Activated CD4-positive, CD25-positive, alpha-beta regulatory T cell (primary cell): ENCODE results near the gene HP1BP3.
A peak's percentile ranks its signal among the peaks of the same experiment; 100 is the strongest.

Experiments used
- DNase-seq, 4 experiments: peaks; one replicate each; lab custom pipeline; 2025; lab: John Stamatoyannopoulos, UW

HP1BP3 gene

DNA sequence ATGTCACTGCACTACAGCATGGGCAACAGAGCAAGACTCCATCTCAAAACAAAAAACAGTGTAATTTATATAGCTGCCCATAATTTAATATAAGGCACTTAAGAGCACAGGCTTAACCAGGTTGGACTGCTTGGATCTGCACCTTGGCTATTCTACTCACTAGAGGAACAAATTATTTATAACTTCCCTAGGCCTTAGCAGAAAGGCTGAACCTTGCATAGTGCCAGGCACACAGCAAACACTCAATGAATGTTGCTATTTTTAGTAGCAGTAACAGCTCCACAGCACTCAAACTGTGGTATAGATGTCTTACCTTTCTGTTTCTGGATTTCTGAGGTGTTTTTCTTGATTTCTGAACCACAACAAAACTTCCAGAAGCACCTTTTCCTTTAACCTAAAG lies 19.8 kb downstream of the HP1BP3 start:
- DNase-seq: no peak

DNA sequence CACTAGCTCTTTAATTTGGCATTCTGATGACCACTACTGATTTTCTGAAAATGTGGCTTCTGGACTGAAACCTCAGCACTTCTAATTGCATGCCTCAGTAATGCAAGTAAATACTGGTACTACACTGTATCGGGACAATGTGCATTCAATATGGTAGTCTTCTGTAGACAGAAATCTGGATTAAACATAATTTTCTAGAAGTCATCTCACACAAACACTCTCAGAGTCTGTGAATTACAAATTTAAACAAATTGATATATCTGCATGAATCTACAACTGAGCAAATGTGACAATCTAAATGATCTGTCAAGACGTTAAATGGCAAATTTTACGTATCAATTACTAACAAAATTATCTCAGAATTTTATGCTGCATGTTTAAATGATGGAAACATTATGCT lies 23.7 kb downstream of the HP1BP3 start:
- no peak for DNase-seq

GRCh38 chr1:20760322-20760721 lies 26.8 kb downstream of the HP1BP3 start:
- DNase-seq: no peak

DNA sequence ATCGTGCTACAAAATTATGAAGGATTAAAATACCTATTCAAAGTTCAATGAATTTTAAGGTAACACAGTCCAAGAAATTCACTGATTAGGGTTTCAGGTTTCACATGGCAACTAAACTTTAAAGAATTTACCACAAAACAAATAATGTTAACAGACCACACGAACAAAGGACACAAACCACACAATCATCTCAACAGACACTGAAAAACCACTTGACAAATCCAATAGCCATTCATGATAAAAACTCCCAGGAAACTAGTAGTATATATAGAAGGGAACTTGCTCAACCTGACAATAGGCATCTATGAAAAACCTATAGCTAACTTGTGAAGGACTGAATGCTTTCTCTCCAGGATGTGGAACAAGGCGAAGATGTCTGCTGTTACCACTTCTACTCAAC lies 33.5 kb downstream of the HP1BP3 start:
- no peak for DNase-seq

DNA sequence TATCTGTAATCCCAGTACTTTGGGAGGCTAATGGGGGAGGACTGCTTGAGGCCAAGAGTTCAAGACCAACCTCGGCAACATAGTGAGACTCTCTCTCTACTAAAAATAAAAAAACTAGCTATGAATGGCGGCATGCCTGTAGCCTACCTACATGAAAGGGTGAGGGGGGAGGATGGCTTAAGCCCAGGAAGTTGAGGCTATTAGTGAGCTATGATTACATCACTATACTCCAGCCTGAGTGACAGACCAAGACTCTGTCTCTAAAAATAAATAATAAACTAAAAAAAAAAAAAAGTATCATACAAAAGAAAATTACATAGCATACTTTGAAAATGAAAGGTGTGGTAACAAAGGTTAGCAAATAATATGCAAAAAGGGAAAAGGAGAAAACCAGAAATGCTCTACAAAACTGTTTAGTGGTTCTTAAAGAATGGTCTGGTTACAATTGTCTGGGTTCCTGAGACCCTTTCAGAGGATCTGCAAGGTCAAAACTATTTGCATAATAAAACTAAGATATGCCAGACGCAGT lies 35.6 kb downstream of the HP1BP3 start:
- no peak for DNase-seq

GRCh38 chr1:20742671-20743070 lies 44.4 kb downstream of the HP1BP3 start:
- no peak for DNase-seq

GRCh38 chr1:20740781-20741180 lies 46.3 kb downstream of the HP1BP3 start:
- DNase-seq: no peak

DNA sequence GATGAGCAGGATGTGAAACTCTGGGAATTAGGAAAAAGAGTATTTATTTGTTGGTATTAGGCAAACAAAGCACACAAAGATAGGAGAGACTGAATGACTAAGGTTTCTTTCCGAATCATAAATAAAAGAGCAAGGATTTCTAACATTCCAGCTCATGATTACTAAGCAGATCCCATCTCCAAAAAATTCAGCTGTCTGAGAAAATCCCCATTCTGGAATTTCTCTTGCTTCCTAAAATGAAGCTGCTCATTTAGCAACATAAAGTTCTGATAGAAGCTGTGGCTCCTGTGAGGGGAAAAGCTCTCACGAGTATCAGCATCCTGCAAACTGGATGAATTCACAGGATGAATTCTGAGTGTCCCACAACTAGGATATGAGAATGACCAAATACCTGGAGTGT lies 47.9 kb downstream of the HP1BP3 start:
- no peak for DNase-seq

DNA sequence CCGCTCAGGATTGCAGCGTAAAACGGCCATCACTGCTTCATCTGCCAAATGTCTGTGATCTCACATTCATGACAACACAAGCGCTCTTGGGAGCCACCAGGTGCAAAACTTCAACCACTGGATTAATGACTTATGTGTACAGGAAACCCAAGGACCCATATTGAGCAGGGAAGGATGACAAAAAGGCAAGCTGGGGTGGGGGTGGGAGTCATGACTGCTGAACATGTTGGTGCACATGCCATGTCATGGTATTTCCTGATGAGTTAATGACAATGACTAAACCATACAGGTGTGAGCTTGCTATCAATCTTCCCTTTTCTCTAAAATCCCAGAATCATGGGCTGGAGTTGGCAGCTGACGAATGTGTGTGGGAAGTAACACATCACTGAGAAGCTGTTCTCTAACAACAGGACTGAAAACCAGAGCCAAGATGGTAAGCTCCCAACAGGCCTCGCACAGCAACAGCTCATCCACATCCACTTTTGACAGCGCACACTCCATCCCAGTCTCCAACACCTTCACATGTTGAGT lies 51.5 kb downstream of the HP1BP3 start:
- DNase-seq: no peak

DNA sequence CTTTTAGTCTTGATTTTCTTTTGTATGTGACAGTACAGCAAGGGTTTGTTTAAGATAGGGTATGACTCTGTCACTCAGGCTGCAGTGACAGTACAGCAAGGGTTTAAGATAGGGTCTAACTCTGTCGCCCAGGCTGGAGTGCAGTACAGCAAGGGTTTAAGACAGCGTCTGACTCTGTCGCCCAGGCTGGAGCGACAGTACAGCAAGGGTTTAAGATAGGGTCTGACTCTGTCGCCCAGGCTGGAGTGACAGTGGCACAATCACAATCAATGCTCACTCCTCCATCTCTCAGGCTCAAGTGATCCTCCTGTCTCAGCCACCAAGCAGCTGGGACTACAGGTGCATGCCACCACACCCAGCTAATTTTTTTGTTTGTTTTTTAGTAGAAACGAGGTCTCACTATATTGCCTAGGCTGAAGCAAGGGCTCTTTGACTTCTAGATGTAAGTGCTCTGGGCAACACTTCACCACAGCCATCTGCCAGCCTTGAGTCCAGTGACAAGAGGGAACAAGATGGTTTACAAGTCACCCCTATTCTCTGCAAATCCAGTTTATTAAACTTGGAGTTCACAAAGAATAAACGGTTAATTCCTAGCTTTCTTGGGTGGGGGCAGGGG lies 53.6 kb downstream of the HP1BP3 start:
- no peak for DNase-seq

- peak; percentile 48 to 56 (median 52) for DNase-seq
These were observed 54.3 kb downstream of the HP1BP3 start, which contains the start of gene SH2D5 for GRCh38 chr1:20732588-20733359. SH2D5 (minus strand) TSS chr1:20732703; CDS start chr1:20728044, 4,659 bp downstream.

GRCh38 chr1:20732071-20732587 lies 55.0 kb downstream of the HP1BP3 start:
- DNase-seq: peak; percentile 18 to 38 (median 32)

DNA sequence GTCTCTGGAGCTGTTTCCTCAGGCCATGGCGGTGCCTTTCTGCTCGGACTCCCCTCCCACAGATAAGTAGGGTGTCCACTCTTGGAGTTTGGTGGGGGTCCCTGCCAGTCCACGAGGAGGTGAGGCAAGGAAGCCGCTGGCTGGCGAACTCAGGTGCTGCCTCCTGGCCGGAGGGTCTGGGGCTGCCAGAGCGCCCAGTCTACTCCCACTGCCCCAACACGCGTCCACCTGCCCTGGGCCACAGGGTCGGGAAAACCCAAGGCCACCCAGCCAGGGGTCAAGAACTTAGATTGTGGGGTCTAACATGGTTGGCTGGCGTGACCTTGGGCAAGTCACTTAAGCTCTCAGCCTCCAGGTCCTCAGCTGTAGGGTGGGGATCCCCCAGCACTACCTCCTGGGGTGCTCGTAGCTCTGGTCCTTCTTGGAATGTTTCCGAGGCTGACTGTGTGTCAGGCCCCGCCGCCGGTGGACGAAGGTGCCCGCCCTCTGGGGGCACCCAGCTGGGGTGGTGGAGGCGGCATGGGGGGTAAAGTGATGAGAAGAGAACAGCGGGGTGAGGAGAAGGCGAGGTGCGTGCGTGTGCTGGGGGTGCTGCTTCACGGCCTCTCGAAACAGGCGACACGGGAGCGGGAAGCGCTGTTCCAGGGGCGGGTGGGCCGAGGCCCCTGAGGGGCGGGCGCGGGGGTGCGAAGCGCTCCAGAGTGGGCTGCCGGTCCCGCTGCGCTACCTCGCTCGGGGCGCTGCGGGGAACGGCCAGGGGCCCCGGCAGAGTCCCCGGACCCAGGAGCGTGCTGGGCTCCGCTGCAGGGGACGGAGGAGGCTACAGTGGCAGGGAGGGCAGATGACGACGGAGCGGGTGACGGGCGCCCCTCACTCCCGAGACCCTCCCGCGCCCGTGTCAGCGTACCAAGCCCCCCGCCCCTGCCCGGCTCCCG lies 55.8 kb downstream of the HP1BP3 start:
- DNase-seq: no peak

GRCh38 chr1:20730690-20731056 lies 56.4 kb downstream of the HP1BP3 start:
- DNase-seq: no peak

DNA sequence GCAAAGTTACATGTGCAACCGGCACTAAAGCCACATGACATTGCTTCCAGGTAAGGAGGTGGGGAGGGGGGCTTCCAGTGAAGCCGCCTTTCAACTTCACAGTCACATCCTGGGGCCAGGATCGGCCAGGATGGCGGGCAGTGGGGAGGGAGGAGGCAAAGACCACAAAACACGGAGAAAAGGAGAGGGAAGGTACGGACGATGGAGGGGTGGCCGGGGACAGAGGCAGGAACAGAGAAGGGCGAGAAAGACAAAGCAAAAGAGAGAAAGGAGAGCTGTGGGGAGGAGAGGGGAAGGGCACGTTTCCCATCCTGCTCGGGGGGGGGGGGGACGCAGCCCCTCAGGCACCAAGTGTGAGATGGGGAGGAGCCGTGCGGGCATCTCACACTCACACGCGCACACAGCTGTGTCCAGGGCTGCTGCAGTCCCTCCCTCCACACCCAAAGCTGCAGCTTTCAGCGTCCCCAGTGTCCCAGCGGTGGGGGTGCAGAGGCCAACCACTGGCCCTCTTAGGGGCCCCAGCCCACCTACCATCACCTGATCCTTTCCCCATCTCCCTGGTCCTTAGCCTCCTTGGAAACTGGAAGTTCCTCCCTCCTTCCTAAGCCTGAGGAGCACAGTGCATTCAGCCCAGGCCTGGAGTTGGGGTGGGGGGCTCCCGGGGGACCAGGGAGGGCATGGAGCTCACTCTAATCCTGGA lies 57.0 kb downstream of the HP1BP3 start:
- DNase-seq: no peak

DNA sequence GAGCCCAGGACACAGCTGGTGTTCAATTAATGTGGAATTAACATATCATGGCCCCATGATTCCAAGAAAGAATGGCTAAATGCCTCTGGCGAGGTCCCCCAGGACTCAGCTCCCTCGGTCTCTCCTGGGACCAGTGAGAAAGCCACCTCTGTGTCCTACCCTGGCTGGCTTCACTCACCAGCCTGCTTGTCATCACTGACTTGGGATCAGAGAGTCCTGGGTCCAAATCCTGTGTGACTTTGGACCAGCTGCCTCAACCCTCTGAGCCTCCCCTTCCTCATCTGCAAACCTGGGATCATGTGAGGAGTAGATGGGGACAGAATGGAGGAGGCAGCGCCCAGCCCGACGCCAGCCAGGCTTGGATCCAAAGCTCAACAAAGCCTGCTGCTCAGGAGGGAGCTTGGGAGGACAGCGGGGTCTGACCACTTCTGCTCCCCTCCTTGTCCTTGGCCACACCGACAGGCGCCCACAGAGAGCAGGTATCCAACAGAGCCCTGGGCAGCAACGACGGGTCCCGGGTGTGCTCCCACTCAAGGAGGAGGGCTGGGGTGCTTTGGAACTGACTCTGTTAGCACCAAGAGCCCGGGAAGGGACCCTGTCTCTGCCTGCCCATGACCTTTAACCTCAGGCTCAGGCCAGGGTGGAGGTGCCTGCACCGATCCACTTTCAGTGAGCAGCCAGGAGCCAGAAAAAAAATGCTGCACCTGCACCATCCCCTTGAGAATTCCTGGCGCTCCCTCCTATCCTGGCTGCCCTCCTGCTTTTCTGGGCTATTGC lies 57.8 kb downstream of the HP1BP3 start:
- DNase-seq: no peak

DNA sequence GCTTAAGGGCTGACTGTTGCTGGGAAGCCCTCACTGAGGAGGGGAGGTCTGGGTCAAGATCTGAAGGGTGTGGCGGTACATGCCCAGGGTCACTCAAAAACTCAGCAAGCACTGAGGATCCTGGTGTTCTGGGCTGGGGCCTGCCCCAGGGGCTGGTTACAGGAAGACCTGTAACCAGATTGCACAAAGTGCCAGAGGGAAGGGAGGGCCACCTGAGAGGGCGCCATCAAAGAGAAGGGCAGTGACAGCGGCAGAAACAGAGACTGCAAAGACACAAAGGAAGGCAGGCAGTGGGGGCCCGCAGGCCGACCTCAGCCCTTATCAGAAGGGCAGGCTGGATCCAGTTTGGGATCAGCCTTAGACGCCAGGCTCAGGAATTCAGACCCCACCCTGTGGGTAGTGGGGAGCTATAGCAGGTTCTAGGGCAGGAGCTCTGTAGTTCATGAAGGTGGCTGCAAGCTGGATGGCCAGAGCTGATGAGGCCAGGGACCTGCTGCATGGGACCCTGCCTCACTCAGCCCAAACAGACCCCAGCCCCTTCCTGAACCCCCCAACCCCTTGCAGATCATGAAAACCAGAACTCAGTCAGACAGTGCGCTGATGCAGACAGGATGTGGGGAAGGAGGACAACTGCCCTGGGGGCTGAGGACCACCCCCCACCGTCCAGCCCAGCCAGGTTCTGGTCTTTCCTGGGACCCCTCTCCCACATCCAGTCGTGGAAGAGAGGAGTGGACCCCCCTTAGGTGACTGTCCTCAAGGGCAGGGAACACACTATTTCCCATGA lies 58.5 kb downstream of the HP1BP3 start:
- DNase-seq: no peak

DNA sequence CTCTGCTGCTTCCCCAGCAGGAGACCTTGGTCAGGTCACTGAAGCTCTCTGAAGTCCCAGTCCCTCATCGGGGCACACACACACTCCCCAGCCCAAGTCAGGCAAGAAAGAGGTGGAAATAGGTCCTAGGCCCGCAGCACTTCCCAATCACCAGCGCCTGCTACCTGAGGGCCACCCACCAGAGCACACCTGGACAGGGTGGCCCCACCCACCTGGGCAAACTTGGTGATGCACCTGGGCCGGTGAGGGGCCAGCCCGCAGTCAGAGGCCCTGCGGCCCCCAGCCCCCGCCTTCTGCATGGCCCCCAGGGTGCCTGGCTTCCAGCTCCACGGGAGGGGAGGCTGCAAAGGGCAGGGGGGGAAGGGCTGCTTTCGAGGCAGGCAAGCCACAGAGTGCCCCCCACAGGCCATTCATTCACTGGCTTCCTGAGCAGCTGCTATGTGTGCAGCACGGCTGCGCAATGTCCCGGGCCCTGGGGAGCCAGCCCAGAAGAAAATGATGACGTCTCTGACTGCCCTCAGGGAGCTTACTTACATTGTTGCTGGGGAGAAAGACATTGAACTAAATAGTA lies 59.3 kb downstream of the HP1BP3 start:
- no peak for DNase-seq
